H9 (cell line): Measurements from ENCODE around the gene SLX4IP. TPM values are rescaled to one million over a fixed set of nuclear protein-coding genes. Genes with fewer than 3 reads are reported as not detected.

Experiments used
- DNase-seq: peaks from one replicate; pipeline ENCODE4 v3.0.0-alpha.2; 2017
- H2AFZ ChIP-seq: one replicate; pipeline ENCODE4 v1.6.1; 2013; ENCODE audit warnings: mild to moderate bottlenecking, low read length, control low read depth, moderate library complexity
- H2AK5ac ChIP-seq: 2 replicates; pipeline ENCODE4 v1.6.1; 2013; ENCODE audit warnings: low read length, control low read depth, mixed read lengths; ENCODE audit not compliant: insufficient read length
- H2BK120ac ChIP-seq: one replicate; pipeline ENCODE4 v1.6.1; 2013; ENCODE audit warnings: low read depth, mild to moderate bottlenecking, low read length, control low read depth, inconsistent platforms; ENCODE audit not compliant: poor library complexity, severe bottlenecking
- H2BK12ac ChIP-seq: 2 replicates; pipeline ENCODE4 v1.6.1; 2013; ENCODE audit warnings: low read length, control low read depth, mixed read lengths, low read depth; ENCODE audit not compliant: insufficient read length
- H2BK15ac ChIP-seq: 2 replicates; pipeline ENCODE4 v1.6.1; 2013; ENCODE audit warnings: low read depth, low read length, control low read depth
- H2BK20ac ChIP-seq: one replicate; pipeline ENCODE4 v1.6.1; 2013; ENCODE audit warnings: low read depth, mild to moderate bottlenecking, low read length, control low read depth, inconsistent platforms; ENCODE audit not compliant: poor library complexity, severe bottlenecking
- H2BK5ac ChIP-seq: 2 replicates; pipeline ENCODE4 v1.6.1; 2013; ENCODE audit warnings: low read length, control low read depth, mixed read lengths; ENCODE audit not compliant: insufficient read length
- H3K14ac ChIP-seq: 2 replicates; pipeline ENCODE4 v1.6.1; 2013; ENCODE audit warnings: low read length, control low read depth; ENCODE audit not compliant: insufficient read depth
- H3K18ac ChIP-seq: 2 replicates; pipeline ENCODE4 v1.6.1; 2013; ENCODE audit warnings: low read depth, mild to moderate bottlenecking, mixed read lengths, low read length, control low read depth; ENCODE audit not compliant: insufficient read length
- H3K23ac ChIP-seq: 2 replicates; pipeline ENCODE4 v1.6.1; 2013; ENCODE audit warnings: low read length, control low read depth, mixed read lengths, low read depth; ENCODE audit not compliant: insufficient read length
- H3K23me2 ChIP-seq: 2 replicates; pipeline ENCODE4 v1.6.1; 2013; ENCODE audit warnings: low read depth, mild to moderate bottlenecking, mixed read lengths, low read length, control low read depth; ENCODE audit not compliant: insufficient read length, poor library complexity, severe bottlenecking
- H3K27ac ChIP-seq: 2 replicates; pipeline ENCODE4 v1.5.1; 2013; ENCODE audit warnings: low read length, control low read depth, mixed read lengths, low read depth; ENCODE audit not compliant: insufficient read length
- H3K27me3 ChIP-seq: 2 replicates; pipeline ENCODE4 v1.6.1; 2013; ENCODE audit warnings: low read length, control low read depth, inconsistent platforms; ENCODE audit not compliant: insufficient read depth
- H3K4ac ChIP-seq: 2 replicates; pipeline ENCODE4 v1.6.1; 2013; ENCODE audit warnings: low read depth, mild to moderate bottlenecking, control low read depth, inconsistent platforms, low read length, moderate library complexity
- H3K4me1 ChIP-seq: 2 replicates; pipeline ENCODE4 v1.6.1; 2013; ENCODE audit warnings: low read length, control low read depth, inconsistent platforms; ENCODE audit not compliant: insufficient read depth
- H3K4me2 ChIP-seq: 2 replicates; pipeline ENCODE4 v1.6.1; 2013; ENCODE audit warnings: low read length, control low read depth, mixed read lengths; ENCODE audit not compliant: insufficient read length, insufficient read depth
- H3K56ac ChIP-seq: 2 replicates; pipeline ENCODE4 v1.6.1; 2013; ENCODE audit warnings: low read depth, mild to moderate bottlenecking, mixed read lengths, low read length, control low read depth; ENCODE audit not compliant: insufficient read length
- H3K79me1 ChIP-seq: 2 replicates; pipeline ENCODE4 v1.6.1; 2013; ENCODE audit warnings: low read depth, mild to moderate bottlenecking, moderate library complexity, low read length, control low read depth, inconsistent platforms; ENCODE audit not compliant: insufficient read depth, poor library complexity, severe bottlenecking
- H3K79me2 ChIP-seq: 2 replicates; pipeline ENCODE4 v1.6.1; 2013; ENCODE audit warnings: low read length, control low read depth, inconsistent platforms; ENCODE audit not compliant: insufficient read depth
- H3K9ac ChIP-seq: 2 replicates; pipeline ENCODE4 v1.6.1; 2013; ENCODE audit warnings: low read length, control low read depth, mixed read lengths; ENCODE audit not compliant: insufficient read length; ENCODE audit errors: extremely low read depth
- H3K9me3 ChIP-seq: one replicate; pipeline ENCODE4 v1.6.1; 2013; ENCODE audit warnings: low read depth, low read length, inconsistent platforms; ENCODE audit not compliant: control insufficient read depth
- H3T11ph ChIP-seq: one replicate; pipeline ENCODE4 v1.6.1; 2013; ENCODE audit warnings: mild to moderate bottlenecking, low read length, control low read depth, inconsistent platforms
- H4K20me1 ChIP-seq: one replicate; pipeline ENCODE4 v1.6.1; 2013; ENCODE audit not compliant: control insufficient read depth, insufficient read length, insufficient read depth
- H4K5ac ChIP-seq: 2 replicates; pipeline ENCODE4 v1.6.1; 2013; ENCODE audit warnings: low read depth, mild to moderate bottlenecking, mixed read lengths, low read length, control low read depth; ENCODE audit not compliant: insufficient read length
- H4K8ac ChIP-seq: replicated peaks from 2 replicates; pipeline ENCODE4 v1.6.1; 2013; ENCODE audit warnings: low read length, control low read depth, mixed read lengths, low read depth; ENCODE audit not compliant: insufficient read length
- H4K91ac ChIP-seq: 2 replicates; pipeline ENCODE4 v1.6.1; 2013; ENCODE audit warnings: low read depth, mild to moderate bottlenecking, moderate library complexity, mixed read lengths, low read length, control low read depth; ENCODE audit not compliant: insufficient read length
- H3K27ac Mint-ChIP-seq, 3 experiments: 2 replicates in 2 of 3; 3 replicates in 1 of 3; pipeline ENCODE4 v1.8.0; 2020 to 2021; ENCODE audit warnings: mixed read lengths in 3 of 3, mild to moderate bottlenecking in 1 of 3, moderate library complexity in 1 of 3
- H3K27me3 Mint-ChIP-seq: 2 replicates; pipeline ENCODE4 v1.8.0; 2021; ENCODE audit warnings: low read depth, mild to moderate bottlenecking, moderate library complexity, mixed read lengths
- H3K36me3 Mint-ChIP-seq, 3 experiments: 2 replicates in 2 of 3; 3 replicates in 1 of 3; pipeline ENCODE4 v1.8.0; 2020 to 2021; ENCODE audit warnings: low read depth in 3 of 3, mixed read lengths in 3 of 3; ENCODE audit not compliant: insufficient read depth in 1 of 3
- H3K4me1 Mint-ChIP-seq, 2 experiments: 2 replicates each; pipeline ENCODE4 v1.8.0; 2020; ENCODE audit warnings: mixed read lengths in 2 of 2
- H3K4me3 Mint-ChIP-seq, 2 experiments: 2 replicates in 1 of 2; 3 replicates in 1 of 2; pipeline ENCODE4 v1.8.0; 2020 to 2021; ENCODE audit warnings: mild to moderate bottlenecking in 2 of 2, mixed read lengths in 2 of 2, moderate library complexity in 1 of 2
- H3K9me3 Mint-ChIP-seq, 2 experiments: 2 replicates in 1 of 2; 3 replicates in 1 of 2; pipeline ENCODE4 v1.8.0; 2020; ENCODE audit warnings: mild to moderate bottlenecking in 2 of 2, mixed read lengths in 2 of 2, moderate library complexity in 1 of 2
- WGBS: extraction: QIAGEN DNeasy Blood & Tissue Kit; methylation state at CpG from one replicate; pipeline ENCODE4 v1.1.7; 2013; ENCODE audit warnings: missing lambda C conversion rate, low lambda C conversion rate, mixed read lengths; ENCODE audit not compliant: insufficient read length; ENCODE audit errors: extremely low coverage; 5-methylcytosine and 5-hydroxymethylcytosine counted together
- total RNA-seq: library from RNA; stranded (reverse); gene quantifications from 2 replicates; pipeline ENCODE4 v1.2.1, GENCODE V29; 2021
- TF ChIP-seq, protein P1 (sequence below): fragments of 200-600 bp; sonication (generic); conservative IDR thresholded peaks from 3 replicates; pipeline ENCODE4 v1.8.0; 2021; ENCODE audit warnings: antibody characterized with exemption, mild to moderate bottlenecking

The SLX4IP gene
- total RNA-seq, 1 experiment from 2014 or later, result 7.9 TPM

DNA sequence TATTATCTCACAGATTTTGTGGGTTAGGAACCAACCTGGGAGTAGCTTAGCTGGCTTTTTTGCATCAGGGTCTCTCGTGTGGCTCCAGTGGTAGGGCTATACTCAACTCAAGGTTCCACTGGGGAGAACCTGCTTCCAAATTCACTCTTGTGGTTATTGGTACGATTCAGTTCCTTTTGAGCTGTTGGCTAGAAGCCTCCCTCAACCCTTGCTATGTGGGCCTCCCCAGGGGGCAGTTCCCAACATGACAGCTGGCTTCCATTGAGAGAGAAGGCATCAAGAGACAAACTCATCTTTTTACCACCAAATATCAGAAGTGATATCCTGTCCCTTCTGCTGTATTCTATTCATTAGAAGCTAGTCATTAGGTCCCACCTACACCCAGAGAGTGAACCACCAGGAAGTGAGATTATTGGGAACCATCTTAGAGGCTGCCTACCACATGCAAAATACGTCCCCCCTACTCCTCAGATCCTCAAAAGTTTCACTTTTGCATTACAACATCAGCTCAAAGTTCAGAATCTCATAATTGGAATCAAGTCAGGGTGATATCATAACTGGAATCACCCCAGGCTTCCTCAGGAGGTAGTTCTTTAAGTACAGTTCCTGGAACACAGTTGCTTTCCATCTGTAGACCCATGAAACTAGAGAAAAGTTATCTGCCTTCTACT, 32.0 kb upstream of the SLX4IP start:
- TF ChIP-seq, protein P1, sequence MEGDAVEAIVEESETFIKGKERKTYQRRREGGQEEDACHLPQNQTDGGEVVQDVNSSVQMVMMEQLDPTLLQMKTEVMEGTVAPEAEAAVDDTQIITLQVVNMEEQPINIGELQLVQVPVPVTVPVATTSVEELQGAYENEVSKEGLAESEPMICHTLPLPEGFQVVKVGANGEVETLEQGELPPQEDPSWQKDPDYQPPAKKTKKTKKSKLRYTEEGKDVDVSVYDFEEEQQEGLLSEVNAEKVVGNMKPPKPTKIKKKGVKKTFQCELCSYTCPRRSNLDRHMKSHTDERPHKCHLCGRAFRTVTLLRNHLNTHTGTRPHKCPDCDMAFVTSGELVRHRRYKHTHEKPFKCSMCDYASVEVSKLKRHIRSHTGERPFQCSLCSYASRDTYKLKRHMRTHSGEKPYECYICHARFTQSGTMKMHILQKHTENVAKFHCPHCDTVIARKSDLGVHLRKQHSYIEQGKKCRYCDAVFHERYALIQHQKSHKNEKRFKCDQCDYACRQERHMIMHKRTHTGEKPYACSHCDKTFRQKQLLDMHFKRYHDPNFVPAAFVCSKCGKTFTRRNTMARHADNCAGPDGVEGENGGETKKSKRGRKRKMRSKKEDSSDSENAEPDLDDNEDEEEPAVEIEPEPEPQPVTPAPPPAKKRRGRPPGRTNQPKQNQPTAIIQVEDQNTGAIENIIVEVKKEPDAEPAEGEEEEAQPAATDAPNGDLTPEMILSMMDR, result no peak
- DNase-seq, result no peak
- Histone ChIP-seq H2BK20ac (no peak overlapping the region), H3K79me2 (no peaks in the 10 kb centered on the region), H3K4me1 (no peaks in the 10 kb centered on the region), H3K18ac (no peak overlapping the region), H4K20me1 (no peaks in the 10 kb centered on the region), H3K79me1 (no peaks in the 10 kb centered on the region), H4K91ac (no peak overlapping the region), H2BK120ac (no peak overlapping the region), H2BK5ac (no peak overlapping the region), H2AFZ (no peak overlapping the region), H3K4ac (no peak overlapping the region), H2BK15ac (no peak overlapping the region), H4K8ac (no peak overlapping the region), H3K27ac (no peak overlapping the region), H3T11ph (no peak overlapping the region), H3K27me3 (no peaks in the 10 kb centered on the region), H3K9ac (no peak overlapping the region), H3K9me3 (no peaks in the 10 kb centered on the region), H3K23ac (no peak overlapping the region), H3K14ac (no peak overlapping the region), H4K5ac (no peak overlapping the region), H3K56ac (no peak overlapping the region), H3K4me2 (no peak overlapping the region), H2AK5ac (no peak overlapping the region), H3K23me2 (peaks cover 2% of the 10 kb centered on the region), H2BK12ac (no peak overlapping the region)
- no peak overlapping the region for H3K27ac Mint-ChIP-seq
- H3K4me1 Mint-ChIP-seq, result no peaks in the 10 kb centered on the region
- no peaks in the 10 kb centered on the region for H3K9me3 Mint-ChIP-seq
- no peaks in the 10 kb centered on the region for H3K27me3 Mint-ChIP-seq
- no peaks in the 10 kb centered on the region for H3K36me3 Mint-ChIP-seq
- no CpG with 5 or more reads among the region's 3 CpGs for WGBS
- no peak overlapping the region for H3K4me3 Mint-ChIP-seq
